Measurements from ENCODE around the gene WNT7B.

WNT7B gene

DNA sequence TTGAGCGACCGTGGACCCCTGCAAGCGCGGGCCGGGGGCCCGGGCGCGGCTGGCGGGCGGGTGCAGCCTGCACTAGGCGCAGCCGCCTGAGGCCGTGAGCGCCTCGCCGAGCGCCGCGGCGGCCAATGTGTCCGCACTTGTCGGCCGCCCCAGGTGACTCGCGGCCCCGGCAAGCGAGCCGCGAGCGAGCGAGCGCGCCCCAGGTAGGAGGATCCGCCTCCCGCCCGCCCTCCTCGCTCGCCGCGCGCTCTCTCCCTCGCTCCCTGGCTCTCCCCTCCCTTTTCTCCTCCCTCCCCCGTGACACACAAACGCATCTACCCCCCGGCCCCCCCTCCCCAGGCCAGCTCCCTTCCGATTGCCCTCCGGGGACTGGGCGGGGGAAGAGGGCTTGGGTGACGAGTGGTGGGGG is at the start of gene WNT7B:
Gene WNT7B, minus strand, starts transcription at position 160 of the 409 bp plus-strand sequence. CDS start 408 bp downstream, outside the sequence.
- TF ChIP-seq POLR2A (IDR thresholded peaks at IDR 0.05; ENCODE audit: low read depth, low read length) = no peak
- FAIRE-seq (no peak), DNase-seq (ENCODE audit: insufficient read length, low spot score) (no peak)

DNA sequence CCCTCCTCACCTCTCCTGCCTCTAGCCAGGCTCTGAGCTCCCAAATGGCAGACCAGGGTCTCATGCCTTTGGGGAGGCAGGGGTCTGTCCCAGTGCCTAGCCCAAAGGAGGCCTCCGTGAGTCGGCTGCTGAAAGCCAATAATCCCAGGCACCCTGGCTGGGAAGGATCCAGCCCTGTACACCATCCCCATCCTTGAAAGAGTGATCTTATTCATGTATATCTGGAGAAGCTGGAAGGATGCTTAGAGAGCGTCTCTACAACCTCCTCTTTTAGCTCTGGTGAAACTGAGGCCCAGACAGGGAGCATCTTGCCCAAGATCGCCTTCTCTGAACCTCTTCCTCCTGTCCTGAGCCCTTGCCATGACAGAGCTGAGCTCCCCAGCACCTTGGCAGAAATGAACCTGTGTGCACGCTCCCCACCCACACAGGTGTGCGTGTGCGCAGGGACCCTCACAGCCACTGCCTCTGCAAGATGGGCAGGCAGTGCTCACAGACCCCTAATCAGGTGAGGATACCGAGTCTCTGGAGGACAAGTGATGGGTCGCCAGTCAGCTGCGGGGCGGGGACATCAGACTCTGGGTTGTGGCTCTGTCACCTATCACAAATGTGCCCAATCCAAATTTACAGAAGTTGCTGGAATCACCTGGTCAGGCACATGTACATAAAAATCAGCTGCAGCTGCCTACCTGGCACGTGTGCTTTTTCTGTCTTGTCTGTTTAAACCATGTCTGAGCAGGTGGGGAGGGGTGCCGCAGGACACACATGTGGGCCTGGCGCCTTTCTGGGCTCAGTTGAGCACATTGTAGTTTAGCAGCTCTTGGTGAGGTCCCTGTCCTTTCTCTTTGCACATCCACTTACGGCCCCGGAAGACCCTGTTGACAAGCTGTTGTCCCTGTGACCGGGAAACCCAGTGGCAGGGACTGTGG is 49.3 kb upstream of the WNT7B start:
- DNase-seq (ENCODE audit: insufficient read length, low spot score) (no peak), FAIRE-seq (no peak)
- TF ChIP-seq POLR2A (IDR thresholded peaks at IDR 0.05; ENCODE audit: low read depth, low read length) = no peak

DNA sequence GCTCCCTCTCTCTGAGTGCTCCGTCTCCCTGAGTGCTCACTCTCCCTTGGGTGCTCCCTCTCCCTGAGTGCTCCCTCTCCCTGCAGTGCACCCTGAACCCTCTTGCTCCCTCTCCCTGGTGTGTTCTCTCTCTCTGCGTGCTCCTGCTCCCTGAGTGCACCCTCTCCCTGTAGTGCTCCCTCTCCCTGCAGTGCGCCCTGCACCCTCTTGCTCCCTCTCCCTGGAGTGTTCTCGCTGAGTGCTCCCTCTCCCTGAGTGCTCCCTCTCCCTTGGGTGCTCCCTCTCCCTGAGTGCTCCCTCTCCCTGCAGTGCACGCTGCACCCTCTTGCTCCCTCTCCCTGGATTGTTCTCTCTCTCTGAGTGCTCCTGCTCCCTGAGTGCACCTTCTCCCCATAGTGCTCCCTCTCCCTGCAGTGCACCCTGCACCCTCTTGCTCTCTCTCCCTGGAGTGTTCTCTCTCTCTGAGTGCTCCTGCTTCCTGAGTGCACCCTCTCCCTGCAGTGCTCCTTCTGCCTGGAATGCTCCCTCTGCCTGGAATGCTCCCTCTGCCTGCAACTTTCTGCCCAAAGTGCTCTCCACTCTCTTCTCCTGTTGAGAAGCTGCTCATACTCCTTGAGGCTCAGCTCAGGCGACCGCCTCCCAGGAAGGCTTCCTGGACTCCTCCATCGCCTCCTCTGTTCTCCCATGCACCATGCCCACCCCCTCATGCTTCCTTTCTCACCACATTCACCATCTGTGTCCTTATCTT is 48.4 kb upstream of the WNT7B start:
- DNase-seq (ENCODE audit: insufficient read length, low spot score) = no peak
- no peak for TF ChIP-seq POLR2A (IDR thresholded peaks at IDR 0.05; ENCODE audit: low read depth, low read length)
- FAIRE-seq = no peak

DNA sequence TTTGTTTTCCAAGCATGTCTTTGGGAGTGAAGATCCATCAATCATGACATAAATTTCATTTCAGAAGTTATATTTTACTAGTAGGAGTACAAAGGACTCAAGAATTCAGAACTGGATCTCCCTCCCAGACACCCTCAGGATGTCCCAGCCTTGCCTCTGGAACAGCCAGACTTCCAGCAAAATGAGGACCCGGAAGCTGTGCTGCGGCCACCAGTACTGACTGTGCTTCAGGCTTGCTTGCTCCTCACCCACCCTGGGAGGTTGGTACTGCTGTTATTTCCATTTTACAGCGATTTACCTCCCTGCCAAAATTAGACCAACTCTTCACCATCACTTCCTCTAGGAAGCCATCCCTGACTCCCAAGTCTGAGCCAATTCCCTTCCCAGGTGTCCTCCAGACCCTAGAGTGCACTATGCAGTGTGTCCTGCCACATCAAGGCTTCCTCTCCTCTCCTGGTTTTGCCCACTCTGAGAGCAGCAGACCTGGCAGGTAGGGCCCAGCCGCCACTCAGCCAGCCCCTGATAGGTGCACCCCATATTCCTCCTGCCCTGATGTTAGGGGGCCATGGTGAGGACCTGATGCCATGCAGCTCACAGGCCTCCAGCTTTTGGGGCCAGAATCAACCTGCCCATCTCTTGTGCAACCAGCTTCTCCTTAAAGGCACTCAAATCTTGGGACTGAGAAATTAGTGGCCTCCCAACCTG is 47.3 kb upstream of the WNT7B start:
- FAIRE-seq = no peak
- no peak for TF ChIP-seq POLR2A (IDR thresholded peaks at IDR 0.05; ENCODE audit: low read depth, low read length)
- no peak for DNase-seq (ENCODE audit: insufficient read length, low spot score)

DNA sequence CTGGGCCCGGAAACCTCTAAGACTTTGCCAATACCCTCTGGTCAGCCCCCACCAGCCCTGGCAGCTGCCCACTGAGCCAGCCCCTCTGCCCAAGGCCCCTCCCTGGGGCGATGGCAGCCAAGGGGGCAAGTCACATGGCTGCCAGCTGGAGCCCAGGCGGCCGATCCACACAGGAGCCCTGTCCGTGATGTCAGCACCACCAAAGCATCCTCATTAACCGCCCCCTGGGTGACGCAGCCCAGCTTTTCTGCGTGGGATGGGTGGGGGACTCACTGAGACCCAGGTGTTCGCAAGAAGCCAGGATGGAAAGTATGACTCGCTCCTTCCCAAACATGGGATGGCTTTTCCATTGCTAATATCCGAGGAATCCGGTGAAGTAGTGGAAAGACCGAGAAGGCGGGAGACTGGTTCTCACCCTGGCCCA is 46.6 kb upstream of the WNT7B start:
- no peak for FAIRE-seq
- DNase-seq (ENCODE audit: insufficient read length, low spot score) = no peak

DNA sequence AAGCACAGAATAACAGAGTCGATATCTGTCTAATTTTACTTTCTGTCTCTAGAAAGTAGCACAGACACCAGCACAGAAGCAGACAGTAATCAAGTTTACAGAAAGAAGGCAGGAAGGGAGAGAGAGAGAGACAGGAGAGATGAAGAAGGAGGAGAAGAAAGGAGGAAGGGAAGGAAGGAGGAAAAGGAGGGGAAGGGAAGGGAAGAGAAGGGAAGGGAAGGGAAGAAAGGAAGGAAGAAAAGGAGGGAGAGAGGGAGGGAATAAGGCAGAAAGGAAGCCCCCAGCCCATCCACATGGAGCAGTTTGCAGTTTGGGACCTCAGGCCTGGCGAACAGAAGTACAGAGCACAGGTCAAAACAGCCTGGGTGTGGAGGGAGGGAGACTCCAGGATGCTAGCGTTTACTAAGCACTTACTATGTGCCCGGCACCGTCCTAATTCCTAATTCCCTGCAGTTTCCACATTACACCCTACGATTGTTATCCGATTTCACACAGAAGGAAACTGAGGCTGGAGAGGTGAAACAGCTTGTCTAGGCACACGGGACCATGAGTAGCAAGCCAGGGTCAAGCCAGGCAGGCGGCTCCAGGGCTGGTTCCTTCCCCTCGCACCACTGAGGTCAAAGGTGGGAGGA is 46.0 kb upstream of the WNT7B start:
- FAIRE-seq = no peak
- TF ChIP-seq POLR2A (IDR thresholded peaks at IDR 0.05; ENCODE audit: low read depth, low read length) = no peak

More for the DNA sequence above, 46.6 kb upstream of the WNT7B start:
- TF ChIP-seq POLR2A (IDR thresholded peaks at IDR 0.05; ENCODE audit: low read depth, low read length) = no peak

DNA sequence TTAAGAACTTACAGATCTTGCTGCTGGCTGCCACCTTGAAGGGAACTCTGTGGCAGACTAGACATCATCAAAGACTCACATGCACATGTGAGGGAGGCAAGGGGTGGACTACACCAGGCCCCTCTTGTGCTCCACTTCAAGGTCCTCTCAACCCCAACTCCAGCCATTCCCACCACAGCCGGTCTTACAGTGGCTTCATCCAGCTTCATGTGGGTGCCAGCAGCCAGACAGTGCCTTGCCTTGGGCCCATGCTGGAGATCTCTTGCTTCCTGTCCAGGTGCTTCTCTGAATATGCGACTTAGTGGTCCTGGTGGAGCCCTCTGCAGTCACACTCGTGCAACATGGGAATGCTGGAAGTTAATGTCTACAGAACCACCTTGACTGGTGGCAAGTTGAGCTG is 44.6 kb upstream of the WNT7B start:
- TF ChIP-seq POLR2A (IDR thresholded peaks at IDR 0.05; ENCODE audit: low read depth, low read length) = no peak
- DNase-seq (ENCODE audit: insufficient read length, low spot score) (no peak), FAIRE-seq (no peak)

More for the DNA sequence above, 46.0 kb upstream of the WNT7B start:
- no peak for DNase-seq (ENCODE audit: insufficient read length, low spot score)

DNA sequence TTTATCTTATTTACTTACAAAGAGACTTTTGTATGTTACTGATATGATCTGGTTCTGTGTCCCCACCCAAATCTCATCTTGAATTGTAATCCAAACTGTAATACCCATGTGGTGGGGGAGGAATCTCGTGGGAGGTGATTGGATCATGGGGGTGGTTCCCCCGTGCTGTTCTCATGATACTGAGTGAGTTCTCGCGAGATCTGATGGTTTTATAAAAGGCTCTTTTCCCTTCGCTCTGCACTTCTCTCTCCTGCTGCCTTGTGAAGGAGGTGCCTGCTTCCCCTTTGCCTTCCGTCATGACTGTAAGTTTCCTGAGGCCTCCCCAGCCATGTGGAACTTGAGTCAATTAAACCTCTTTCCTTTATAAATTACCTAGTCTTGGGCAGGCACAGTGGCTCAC is 42.4 kb upstream of the WNT7B start:
- no peak for DNase-seq (ENCODE audit: insufficient read length, low spot score)

DNA sequence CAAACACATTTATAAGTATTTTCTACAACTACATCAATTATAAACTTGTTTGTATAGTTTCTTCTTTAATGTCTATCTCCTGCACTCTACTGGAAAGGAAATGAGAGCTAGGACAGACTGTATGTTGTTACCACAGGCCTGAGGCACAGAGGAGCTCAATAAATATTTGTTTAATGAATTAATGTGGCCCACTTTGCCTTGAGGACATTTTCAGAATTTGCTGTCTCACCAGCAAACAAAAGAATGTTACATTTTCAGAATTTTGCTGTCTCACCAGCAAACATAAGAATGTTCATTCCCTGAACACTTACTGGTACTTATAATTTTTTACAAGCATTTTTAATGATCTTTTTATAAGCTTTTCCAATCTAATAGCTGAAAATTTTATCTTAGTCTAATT is 41.9 kb upstream of the WNT7B start:
- FAIRE-seq (no peak), DNase-seq (ENCODE audit: insufficient read length, low spot score) (no peak)
- no peak for TF ChIP-seq POLR2A (IDR thresholded peaks at IDR 0.05; ENCODE audit: low read depth, low read length)

More for the DNA sequence above, 42.4 kb upstream of the WNT7B start:
- TF ChIP-seq POLR2A (IDR thresholded peaks at IDR 0.05; ENCODE audit: low read depth, low read length) = no peak
- no peak for FAIRE-seq

DNA sequence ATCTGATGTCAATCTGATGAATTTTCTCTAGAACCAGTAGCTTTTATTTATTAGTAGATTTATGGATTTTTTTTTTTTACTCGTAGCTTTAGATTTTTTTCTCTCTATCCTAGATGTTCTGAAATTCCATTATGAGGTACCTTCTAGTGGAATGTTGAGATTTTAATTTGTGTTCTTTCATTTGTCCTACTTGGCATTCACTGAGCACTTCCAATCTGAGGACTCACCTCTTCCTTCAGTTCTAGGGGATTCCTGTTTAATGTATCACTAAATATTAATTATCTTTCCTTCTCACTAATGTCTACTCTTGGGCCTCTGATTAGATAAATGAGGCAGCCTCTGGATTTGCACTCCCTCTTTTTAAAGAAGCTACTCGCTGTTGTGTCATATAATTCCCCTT is 40.2 kb upstream of the WNT7B start:
- FAIRE-seq = no peak
- no peak for DNase-seq (ENCODE audit: insufficient read length, low spot score)
- no peak for TF ChIP-seq POLR2A (IDR thresholded peaks at IDR 0.05; ENCODE audit: low read depth, low read length)

DNA sequence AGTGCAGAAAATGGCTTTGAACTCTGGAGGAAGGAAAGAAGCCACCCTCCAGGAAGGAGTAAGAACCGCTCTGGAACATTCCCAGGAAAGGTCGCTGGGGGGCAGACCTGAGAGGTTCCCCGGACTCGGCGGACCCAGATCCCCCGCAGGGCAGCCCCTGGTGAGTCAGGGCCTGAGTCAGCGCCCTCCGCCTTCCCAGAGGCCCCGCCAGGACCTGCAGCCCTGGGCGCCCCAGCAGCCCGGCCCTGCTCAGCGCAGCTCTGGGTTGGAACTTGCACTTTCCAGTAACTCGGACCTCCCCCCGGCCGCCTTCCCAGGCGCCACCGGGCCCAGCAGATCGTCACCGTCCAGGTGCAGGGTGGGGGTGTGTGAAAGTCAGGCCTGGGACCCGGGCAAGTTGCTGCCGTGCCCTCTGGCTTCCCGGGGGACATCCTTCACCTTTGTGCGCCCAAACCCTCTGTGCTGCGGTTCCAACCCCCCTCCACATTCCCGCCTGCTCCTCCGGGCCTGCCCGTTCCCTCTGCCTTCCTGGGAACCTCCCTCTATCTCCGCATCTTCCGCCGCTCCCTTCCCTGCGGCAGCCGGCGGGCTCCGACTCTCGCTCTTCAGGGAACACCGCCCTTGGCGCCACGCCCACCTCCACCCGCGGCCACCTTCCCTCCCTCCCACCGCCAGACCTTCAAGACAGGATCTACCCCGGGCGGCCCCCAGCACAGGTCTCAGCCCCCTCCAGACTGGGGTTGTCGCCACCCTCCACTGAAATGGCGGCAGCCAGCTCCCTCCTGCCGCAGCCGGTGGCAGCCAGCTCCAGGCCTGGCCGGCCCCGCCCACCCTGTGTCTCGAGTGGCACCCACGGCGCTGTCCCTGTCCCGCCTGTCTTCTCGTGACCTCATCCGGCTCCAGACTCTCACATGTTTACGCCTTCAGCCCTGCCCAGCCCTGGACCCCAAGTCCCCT is 36.8 kb upstream of the WNT7B start:
- FAIRE-seq = peak; percentile 70
- peak; percentile 79 for DNase-seq (ENCODE audit: insufficient read length, low spot score)

DNA sequence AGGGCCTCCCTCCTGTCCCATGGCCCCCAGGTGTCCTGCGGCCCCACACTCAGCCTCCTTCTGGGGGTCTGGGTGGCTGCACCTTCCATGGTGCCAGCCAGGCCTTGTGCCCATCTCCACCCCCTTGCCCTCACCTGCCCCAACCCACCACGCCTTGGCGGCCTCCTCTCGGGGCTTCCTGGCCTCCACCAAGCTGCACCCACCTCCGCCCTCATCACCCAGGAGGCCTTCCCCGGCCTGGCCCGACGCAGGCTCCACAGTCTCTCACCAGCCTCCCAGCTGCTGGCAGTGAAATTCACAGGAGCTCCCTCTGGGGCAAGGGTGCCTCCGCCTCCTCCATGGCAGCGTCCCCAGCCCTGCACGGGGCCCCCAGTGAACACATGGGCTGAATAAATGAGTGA is 35.9 kb upstream of the WNT7B start:
- DNase-seq (ENCODE audit: insufficient read length, low spot score) (no peak), FAIRE-seq (no peak)
- no peak for TF ChIP-seq POLR2A (IDR thresholded peaks at IDR 0.05; ENCODE audit: low read depth, low read length)

More for the DNA sequence above, 36.8 kb upstream of the WNT7B start:
- TF ChIP-seq POLR2A (IDR thresholded peaks at IDR 0.05; ENCODE audit: low read depth, low read length) = peak; percentile 34

Measured in H54 (cell line).